WTC11 (cell line): ENCODE results near the gene UBL4B. TPM values are rescaled to one million over a fixed set of nuclear protein-coding genes. Genes with fewer than 3 reads are reported as not detected.

Experiments
- ATAC-seq: fragments of 200-7000 bp; cut with Tn5 transposase; 2 replicates; pipeline ENCODE4 v1.10.0; 2021; ENCODE audit warnings: mild to moderate bottlenecking, moderate library complexity
- Bru-seq: library from RNA; stranded (reverse); fragments of 400-500 nt; gene quantifications from one replicate; lab custom pipeline; 2021; lab: Mats Ljungman, UMichigan
- CTCF ChIA-PET: fragments of 300-600 bp; sonication (Branson Sonifier 250); formaldehyde crosslinking; loops from one replicate; lab custom pipeline; 2021; ENCODE audit warnings: antibody characterized with exemption; lab: Charles Lee
- POLR2A ChIA-PET: fragments of 350-600 bp; sonication (Branson Sonifier 250); formaldehyde crosslinking; loops from one replicate; lab custom pipeline; 2021; ENCODE audit warnings: antibody characterized with exemption; lab: Charles Lee
- DNase-seq: peaks from one replicate; pipeline ENCODE4 v3.0.0; 2021; ENCODE audit warnings: low spot score
- H3K27ac Mint-ChIP-seq: 2 replicates; pipeline ENCODE4 v1.8.0; 2021; ENCODE audit warnings: mixed read lengths
- H3K27me3 Mint-ChIP-seq: 2 replicates; pipeline ENCODE4 v1.8.0; 2021; ENCODE audit warnings: low read depth, mild to moderate bottlenecking, moderate library complexity, mixed read lengths
- H3K36me3 Mint-ChIP-seq: 2 replicates; pipeline ENCODE4 v1.8.0; 2021; ENCODE audit warnings: mixed read lengths
- H3K4me1 Mint-ChIP-seq: 2 replicates; pipeline ENCODE4 v1.8.0; 2022; ENCODE audit warnings: mixed read lengths
- H3K4me3 Mint-ChIP-seq: 2 replicates; pipeline ENCODE4 v1.8.0; 2021; ENCODE audit warnings: mild to moderate bottlenecking, moderate library complexity, mixed read lengths
- H3K9me3 Mint-ChIP-seq: 2 replicates; pipeline ENCODE4 v1.8.0; 2021; ENCODE audit warnings: mixed read lengths
- AFF4 ChIP-seq: sonication (generic); formaldehyde crosslinking; IDR thresholded peaks from 2 replicates; pipeline ENCODE4 v1.8.1; 2023; ENCODE audit warnings: mild to moderate bottlenecking, missing genetic modification reagents, borderline replicate concordance
- ARID4B ChIP-seq: sonication (generic); formaldehyde crosslinking; IDR thresholded peaks from 2 replicates; pipeline ENCODE4 v1.8.0; 2023; ENCODE audit warnings: missing genetic modification reagents, mild to moderate bottlenecking, borderline replicate concordance
- ELF4 ChIP-seq: sonication (generic); formaldehyde crosslinking; IDR thresholded peaks from 2 replicates; pipeline ENCODE4 v1.8.1; 2022; ENCODE audit warnings: low read depth, mild to moderate bottlenecking, moderate library complexity, missing genetic modification reagents
- IRF2 ChIP-seq: sonication (generic); formaldehyde crosslinking; IDR thresholded peaks from 2 replicates; pipeline ENCODE4 v1.8.0; 2022; ENCODE audit warnings: low read depth, missing genetic modification reagents, borderline replicate concordance
- KAT7 ChIP-seq: sonication (generic); formaldehyde crosslinking; IDR thresholded peaks from 2 replicates; pipeline ENCODE4 v1.8.1; 2023; ENCODE audit warnings: missing genetic modification reagents, mild to moderate bottlenecking, borderline replicate concordance
- NFE2L1 ChIP-seq: sonication (generic); formaldehyde crosslinking; IDR thresholded peaks from 2 replicates; pipeline ENCODE4 v1.8.1; 2023; ENCODE audit warnings: missing genetic modification reagents
- NR1H2 ChIP-seq: sonication (generic); formaldehyde crosslinking; IDR thresholded peaks from 2 replicates; pipeline ENCODE4 v1.9.0; 2021; ENCODE audit warnings: mild to moderate bottlenecking, moderate library complexity, missing genetic modification reagents
- RELA ChIP-seq: sonication (generic); formaldehyde crosslinking; IDR thresholded peaks from 2 replicates; pipeline ENCODE4 v1.8.1; 2022; ENCODE audit warnings: missing genetic modification reagents, mild to moderate bottlenecking, borderline replicate concordance
- SOX15 ChIP-seq: fragments of 250-450 bp; sonication (Bioruptor Pico); IDR thresholded peaks from 2 replicates; pipeline ENCODE4 v1.9.0; 2021; ENCODE audit warnings: mild to moderate bottlenecking
- TEAD4 ChIP-seq: sonication (generic); formaldehyde crosslinking; IDR thresholded peaks from 2 replicates; pipeline ENCODE4 v1.8.0; 2022; ENCODE audit warnings: mild to moderate bottlenecking, missing genetic modification reagents
- TP53 ChIP-seq: sonication (generic); formaldehyde crosslinking; IDR thresholded peaks from 2 replicates; pipeline ENCODE4 v1.8.1; 2023; ENCODE audit warnings: mild to moderate bottlenecking, missing genetic modification reagents
- ZNF317 ChIP-seq: sonication (generic); formaldehyde crosslinking; IDR thresholded peaks from 2 replicates; pipeline ENCODE4 v1.8.1; 2023; ENCODE audit warnings: low read depth, mild to moderate bottlenecking, moderate library complexity, missing genetic modification reagents, borderline replicate concordance
- ZNF416 ChIP-seq: fragments of 250-450 bp; sonication (Bioruptor Pico); IDR thresholded peaks from 2 replicates; pipeline ENCODE4 v1.9.0; 2021; ENCODE audit warnings: mild to moderate bottlenecking, inconsistent platforms
- ZNF423 ChIP-seq: fragments of 250-450 bp; sonication (Bioruptor Pico); IDR thresholded peaks from 2 replicates; pipeline ENCODE4 v2.1.2; 2022; ENCODE audit warnings: mild to moderate bottlenecking, moderate library complexity
- ZNF671 ChIP-seq: fragments of 250-450 bp; sonication (Bioruptor Pico); IDR thresholded peaks from 2 replicates; pipeline ENCODE4 v1.8.0; 2021; ENCODE audit warnings: mild to moderate bottlenecking
- long read RNA-seq, 3 experiments: library from RNA in 1 of 3; library from capped mRNA in 1 of 3; library from polyadenylated mRNA in 1 of 3; unstranded in 2 of 3; stranded (forward) in 1 of 3; transcript quantifications; one replicate each; pipeline ENCODE4 v2.0.0, GENCODE V29; 2021
- total RNA-seq: library from RNA; stranded (reverse); gene quantifications from 3 replicates; pipeline ENCODE4 v1.2.3, GENCODE V29; 2021
- TF ChIP-seq, protein P1 (sequence below): sonication (generic); formaldehyde crosslinking; IDR thresholded peaks from 2 replicates; pipeline ENCODE4 v1.8.1; 2023; ENCODE audit warnings: mild to moderate bottlenecking, missing genetic modification reagents
- TF ChIP-seq, protein P2 (sequence below): sonication (generic); formaldehyde crosslinking; IDR thresholded peaks from 2 replicates; pipeline ENCODE4 v1.8.1; 2022; ENCODE audit warnings: low read depth, missing genetic modification reagents, borderline replicate concordance
- TF ChIP-seq, protein P3 (sequence below): sonication (generic); formaldehyde crosslinking; IDR thresholded peaks from 2 replicates; pipeline ENCODE4 v1.8.1; 2023; ENCODE audit warnings: mild to moderate bottlenecking, missing genetic modification reagents, moderate library complexity

Gene UBL4B
- 0.11 TPM in 1 of 3 replicates, not detected in the others for total RNA-seq
- not detected for Bru-seq, nascent RNA
- long read RNA-seq, experiment 1, result 0 reads
- long read RNA-seq, experiment 2, result 0 reads
- long read RNA-seq, experiment 3, result 0 reads

DNA sequence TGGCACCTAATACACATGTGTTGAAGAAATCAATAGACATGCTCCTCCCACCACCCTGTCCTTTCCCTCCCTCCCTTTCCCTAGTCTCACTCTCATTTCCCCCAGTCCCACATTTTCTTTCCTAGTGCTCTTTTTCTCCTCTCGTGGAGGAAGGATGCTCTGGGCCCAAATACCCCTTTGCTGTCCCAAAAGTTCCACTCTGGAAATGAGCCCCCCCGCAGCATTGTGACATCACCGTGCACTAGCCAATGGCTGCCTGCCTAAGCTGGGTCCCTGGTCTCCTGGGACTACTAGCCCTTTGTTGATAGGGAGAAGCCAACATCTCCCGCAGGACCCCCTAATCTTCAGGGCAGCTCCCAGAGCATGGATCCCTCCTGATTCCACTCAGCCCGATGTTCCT, at the start of gene UBL4B:
Gene UBL4B, plus strand, starts transcription at position 301 of the 400 bp plus-strand sequence. Its CDS starts 92 bp downstream, at position 393.
- CTCF ChIA-PET, result interaction anchor here (0.7 to 7.1 kb wide), 7 partner anchors 17 to 134 kb away, joined by 3 to 95 read pairs (median 4); partner anchors contain the start of gene STRIP1
- no peak for DNase-seq
- H3K27me3 Mint-ChIP-seq, result no peaks in the 10 kb centered on the region; the same call in 1 of the 2 replicates
- no peaks in the 10 kb centered on the region for H3K36me3 Mint-ChIP-seq
- H3K9me3 Mint-ChIP-seq, result no peaks in the 10 kb centered on the region; the same call in 1 of the 2 replicates
- H3K27ac Mint-ChIP-seq, result no peak within 1 kb of the TSS
- TF ChIP-seq ZNF423 (no peak), ARID4B (no peak), ZNF416 (CRISPR knock-in tag) (no peak), ZNF317 (no peak), ELF4 (no peak), NR1H2 (no peak), TEAD4 (no peak), ZNF671 (CRISPR knock-in tag) (no peak), IRF2 (CRISPR knock-in tag) (no peak), NFE2L1 (CRISPR knock-in tag) (no peak)
- TF ChIP-seq, all 79 proteins: peak for 0
- H3K4me1 Mint-ChIP-seq, result 0 out of 2 replicates have a peak, but pooled peaks cover 4% of the 10 kb centered on the region
- H3K4me3 Mint-ChIP-seq, result no peak within 1 kb of the TSS
- POLR2A ChIA-PET, result no interaction called here
- no peak for ATAC-seq

DNA sequence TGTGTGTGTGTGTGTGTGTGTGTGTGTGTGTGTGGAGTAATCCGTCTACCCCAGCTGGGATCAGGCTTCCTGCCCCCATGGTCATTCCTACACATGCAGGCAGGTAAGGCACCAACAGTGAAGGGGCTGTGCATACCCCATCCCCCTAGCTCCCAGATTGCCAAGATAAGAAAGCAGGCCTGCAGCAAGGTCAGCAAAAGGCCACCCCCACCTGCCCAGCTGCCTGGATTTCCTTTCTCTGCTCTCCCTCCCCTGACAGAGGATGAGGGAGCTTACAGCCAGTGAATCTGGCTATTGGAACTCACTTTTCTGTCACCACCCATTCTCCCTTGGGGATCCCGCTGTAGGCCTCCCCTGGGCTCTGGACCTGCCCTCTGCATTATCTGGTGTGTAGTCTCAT, 49.6 kb upstream of the UBL4B start:
- POLR2A ChIA-PET, result interaction anchor here (1.0 kb wide), 1 partner anchor 28 kb away, joined by 4 read pairs; the partner anchor contains the start of gene STRIP1
- H3K36me3 Mint-ChIP-seq, result peaks cover 11% of the 10 kb centered on the region
- 0 out of 2 replicates have a peak, but pooled peaks cover 2% of the 10 kb centered on the region for H3K4me1 Mint-ChIP-seq
- CTCF ChIA-PET, result interaction anchor here (0.9 to 4.4 kb wide), 7 partner anchors 9 to 54 kb away, joined by 3 to 42 read pairs (median 6); partner anchors contain the start of gene STRIP1
- H3K9me3 Mint-ChIP-seq, result no peaks in the 10 kb centered on the region
- DNase-seq, result no peak
- no peak for TF ChIP-seq TP53 (CRISPR knock-in tag)
- no peak for TF ChIP-seq KAT7
- TF ChIP-seq, protein P1, sequence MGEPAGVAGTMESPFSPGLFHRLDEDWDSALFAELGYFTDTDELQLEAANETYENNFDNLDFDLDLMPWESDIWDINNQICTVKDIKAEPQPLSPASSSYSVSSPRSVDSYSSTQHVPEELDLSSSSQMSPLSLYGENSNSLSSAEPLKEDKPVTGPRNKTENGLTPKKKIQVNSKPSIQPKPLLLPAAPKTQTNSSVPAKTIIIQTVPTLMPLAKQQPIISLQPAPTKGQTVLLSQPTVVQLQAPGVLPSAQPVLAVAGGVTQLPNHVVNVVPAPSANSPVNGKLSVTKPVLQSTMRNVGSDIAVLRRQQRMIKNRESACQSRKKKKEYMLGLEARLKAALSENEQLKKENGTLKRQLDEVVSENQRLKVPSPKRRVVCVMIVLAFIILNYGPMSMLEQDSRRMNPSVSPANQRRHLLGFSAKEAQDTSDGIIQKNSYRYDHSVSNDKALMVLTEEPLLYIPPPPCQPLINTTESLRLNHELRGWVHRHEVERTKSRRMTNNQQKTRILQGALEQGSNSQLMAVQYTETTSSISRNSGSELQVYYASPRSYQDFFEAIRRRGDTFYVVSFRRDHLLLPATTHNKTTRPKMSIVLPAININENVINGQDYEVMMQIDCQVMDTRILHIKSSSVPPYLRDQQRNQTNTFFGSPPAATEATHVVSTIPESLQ (CRISPR knock-in tag), result no peak
- TF ChIP-seq, all 79 proteins: peak for 0
- Mint-ChIP-seq H3K27me3 (peaks cover 36% of the 10 kb centered on the region), H3K27ac (no peak overlapping the region), H3K4me3 (no peak overlapping the region)
- ATAC-seq, result no peak

DNA sequence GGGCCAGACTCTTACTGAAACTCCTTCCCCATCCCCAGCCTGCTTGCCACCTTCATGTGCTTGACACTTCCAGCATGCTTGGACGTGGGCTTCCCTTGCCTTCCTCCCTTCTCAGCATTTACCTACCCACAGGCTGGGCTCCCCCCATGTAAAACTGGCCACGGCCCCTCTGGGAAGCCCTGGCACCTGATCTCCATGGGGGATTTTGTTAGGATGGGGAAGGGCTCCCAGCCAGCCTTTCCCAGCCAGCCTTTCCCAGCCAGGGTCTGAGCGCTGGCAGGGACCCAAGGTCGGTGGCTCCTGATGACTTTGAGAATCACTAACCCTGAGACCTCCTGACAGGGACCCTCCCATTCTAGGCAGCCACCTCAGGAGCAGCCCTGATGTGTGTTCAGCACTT, 48.5 kb upstream of the UBL4B start:
- H3K27ac Mint-ChIP-seq, result no peak overlapping the region
- H3K4me1 Mint-ChIP-seq, result peaks cover 11% of the 10 kb centered on the region
- H3K36me3 Mint-ChIP-seq, result peaks cover 5% of the 10 kb centered on the region
- no peak overlapping the region for H3K4me3 Mint-ChIP-seq
- ChIA-PET CTCF (interaction anchor here (1.7 kb wide), 2 partner anchors 24 to 42 kb away, joined by 7 to 8 read pairs; no protein-coding TSS in a partner anchor), POLR2A (no interaction called here)
- DNase-seq (no peak), ATAC-seq (no peak)
- H3K9me3 Mint-ChIP-seq, result no peaks in the 10 kb centered on the region
- H3K27me3 Mint-ChIP-seq, result peaks cover 48% of the 10 kb centered on the region
- TF ChIP-seq KAT7 (no peak), AFF4 (CRISPR knock-in tag) (no peak), SOX15 (no peak), RELA (CRISPR knock-in tag) (no peak), NR1H2 (no peak), TP53 (CRISPR knock-in tag) (no peak)
- TF ChIP-seq, protein P2, sequence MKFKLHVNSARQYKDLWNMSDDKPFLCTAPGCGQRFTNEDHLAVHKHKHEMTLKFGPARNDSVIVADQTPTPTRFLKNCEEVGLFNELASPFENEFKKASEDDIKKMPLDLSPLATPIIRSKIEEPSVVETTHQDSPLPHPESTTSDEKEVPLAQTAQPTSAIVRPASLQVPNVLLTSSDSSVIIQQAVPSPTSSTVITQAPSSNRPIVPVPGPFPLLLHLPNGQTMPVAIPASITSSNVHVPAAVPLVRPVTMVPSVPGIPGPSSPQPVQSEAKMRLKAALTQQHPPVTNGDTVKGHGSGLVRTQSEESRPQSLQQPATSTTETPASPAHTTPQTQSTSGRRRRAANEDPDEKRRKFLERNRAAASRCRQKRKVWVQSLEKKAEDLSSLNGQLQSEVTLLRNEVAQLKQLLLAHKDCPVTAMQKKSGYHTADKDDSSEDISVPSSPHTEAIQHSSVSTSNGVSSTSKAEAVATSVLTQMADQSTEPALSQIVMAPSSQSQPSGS (CRISPR knock-in tag), result no peak
- TF ChIP-seq, protein P3, sequence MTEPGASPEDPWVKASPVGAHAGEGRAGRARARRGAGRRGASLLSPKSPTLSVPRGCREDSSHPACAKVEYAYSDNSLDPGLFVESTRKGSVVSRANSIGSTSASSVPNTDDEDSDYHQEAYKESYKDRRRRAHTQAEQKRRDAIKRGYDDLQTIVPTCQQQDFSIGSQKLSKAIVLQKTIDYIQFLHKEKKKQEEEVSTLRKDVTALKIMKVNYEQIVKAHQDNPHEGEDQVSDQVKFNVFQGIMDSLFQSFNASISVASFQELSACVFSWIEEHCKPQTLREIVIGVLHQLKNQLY (CRISPR knock-in tag), result no peak
